ENCODE results near the gene NXPH2. TPM values are rescaled to one million over a fixed set of nuclear protein-coding genes. Genes with fewer than 3 reads are reported as not detected.

NXPH2 gene
- total and polyA plus RNA-seq, 11 donors: 0.91 TPM; not detected in 10

GRCh38 chr2:138708682-138709241, 71.4 kb downstream of the NXPH2 start:
- Histone ChIP-seq H3K27ac (peak overlapping the region in 8 of 12 donors; percentile 22 to 55 (median 38)), H3K9me3 (no peaks in the 10 kb centered on the region), H3K27me3 (no peaks in the 10 kb centered on the region), H3K36me3 (no peaks in the 10 kb centered on the region), H3K4me3 (no peak overlapping the region), H3K4me1 (peaks cover 0 to 30% (median 17%) of the 10 kb centered on the region in 12 donors)
- intact Hi-C loops (cut with DNase I): loop anchor here in 1 of 10 donors (10.0 kb wide), 1 partner anchor 204 kb away; the partner anchor contains the start of gene SPOPL
- no peak for TF ChIP-seq POLR2A (IDR thresholded peaks at IDR 0.05)
- TF ChIP-seq CTCF (IDR thresholded peaks at IDR 0.05): no peak
- WGBS, 4 donors: 16 to 24% (median 19%) methylated on average over 5 of the region's 5 CpGs
- ATAC-seq (peak; percentile 46 to 55 (median 50)), DNase-seq (peak in 1 of 5 donors; percentile 31)

GRCh38 chr2:138707392-138708074, 72.7 kb downstream of the NXPH2 start:
- Histone ChIP-seq H3K9me3 (no peaks in the 10 kb centered on the region), H3K27ac (peak overlapping the region in 10 of 12 donors; percentile 9 to 55 (median 20)), H3K4me1 (peaks cover 0 to 27% (median 17%) of the 10 kb centered on the region in 12 donors), H3K27me3 (no peaks in the 10 kb centered on the region), H3K4me3 (no peak overlapping the region), H3K36me3 (no peaks in the 10 kb centered on the region)
- intact Hi-C loops (cut with DNase I): loop anchor here in 1 of 10 donors (10.0 kb wide), 1 partner anchor 203 kb away; the partner anchor contains the start of gene SPOPL
- ATAC-seq (peak in 3 of 4 donors; percentile 78 to 91 (median 90)), DNase-seq (no peak)
- TF ChIP-seq CTCF (IDR thresholded peaks at IDR 0.05) (no peak), POLR2A (IDR thresholded peaks at IDR 0.05) (no peak)

GRCh38 chr2:138703242-138703641, 76.9 kb downstream of the NXPH2 start:
- no peak for ATAC-seq
- intact Hi-C loops (cut with DNase I): loop anchor here in 1 of 10 donors (10.0 kb wide), 1 partner anchor 198 kb away; the partner anchor contains the start of gene SPOPL
- Histone ChIP-seq H3K4me3 (no peak overlapping the region), H3K4me1 (peaks cover 0 to 13% (median 9%) of the 10 kb centered on the region in 12 donors), H3K27me3 (no peaks in the 10 kb centered on the region), H3K9me3 (no peaks in the 10 kb centered on the region), H3K36me3 (no peaks in the 10 kb centered on the region), H3K27ac (no peak overlapping the region)
- DNase-seq: no peak
- TF ChIP-seq CTCF (IDR thresholded peaks at IDR 0.05): no peak
- no peak for TF ChIP-seq POLR2A (IDR thresholded peaks at IDR 0.05)
- 86 to 92% (median 89%) methylated on average over 2 of the region's 2 CpGs for WGBS, 4 donors

GRCh38 chr2:138700716-138701115, 79.5 kb downstream of the NXPH2 start:
- no peak for TF ChIP-seq POLR2A (IDR thresholded peaks at IDR 0.05)
- TF ChIP-seq CTCF (IDR thresholded peaks at IDR 0.05): no peak
- intact Hi-C loops (cut with DNase I): loop anchor here in 1 of 10 donors (10.0 kb wide), 1 partner anchor 196 kb away; the partner anchor contains the start of gene SPOPL
- Histone ChIP-seq H3K36me3 (no peaks in the 10 kb centered on the region), H3K27me3 (no peaks in the 10 kb centered on the region), H3K27ac (no peak overlapping the region), H3K9me3 (no peaks in the 10 kb centered on the region), H3K4me1 (no peaks in the 10 kb centered on the region), H3K4me3 (no peak overlapping the region)
- no peak for ATAC-seq
- 72 to 80% (median 76%) methylated on average over 8 of the region's 8 CpGs for WGBS, 4 donors
- no peak for DNase-seq

All from heart left ventricle (tissue), 16 donors.